HepG2 (cell line): ENCODE data around the gene MGLL. TPM values are rescaled to one million over a fixed set of nuclear protein-coding genes. Genes with fewer than 3 reads are reported as not detected.

Experiments used
- ATAC-seq: fragments of 200-7000 bp; cut with Tn5 transposase; 3 replicates; pipeline ENCODE4 v1.9.1; 2020; ENCODE audit warnings: mild to moderate bottlenecking, moderate library complexity
- BruUV-seq: library from RNA; stranded (reverse); fragments of 400-500 nt; replicated peaks from 2 replicates; lab custom pipeline; 2021; lab: Mats Ljungman, UMichigan
- CTCF ChIA-PET: fragments of 300-600 bp; formaldehyde crosslinking; extraction: SDS; loops from one replicate; lab custom pipeline; 2021; ENCODE audit warnings: low total read pairs, inconsistent platforms, low intra/inter-chr PET ratio; lab: Yijun Ruan, JAX
- POLR2A ChIA-PET: fragments of 350-600 bp; sonication (Branson Sonifier 250); formaldehyde crosslinking; loops from one replicate; lab custom pipeline; 2020; ENCODE audit warnings: antibody characterized with exemption, inconsistent platforms; lab: Yijun Ruan, JAX
- DNase-seq: peaks from one replicate; pipeline ENCODE4 v3.0.0-alpha.2; 2015; ENCODE audit warnings: low spot score
- FAIRE-seq: peaks from 3 replicates; lab custom pipeline; 2011; peaks lifted over from hg19 to GRCh38; lab: Jason Lieb, UNC
- H2AFZ ChIP-seq: one replicate; pipeline ENCODE4 v1.6.1; 2011; ENCODE audit warnings: low read length, inconsistent platforms
- H3K27ac ChIP-seq: fragments of 300-600 bp; 3 replicates; pipeline ENCODE4 v1.8.0; 2011; ENCODE audit warnings: mixed run types, mild to moderate bottlenecking, mixed read lengths, low read length, inconsistent platforms; ENCODE audit not compliant: insufficient read depth; ENCODE audit errors: extremely low read length
- H3K27me3 ChIP-seq, 2 experiments: fragments of 200-600 bp in 1 of 2; 2 replicates in 1 of 2; 3 replicates in 1 of 2; pipeline versions ENCODE4 v1.6.0 to v1.8.0; 2011; ENCODE audit warnings: low read length in 2 of 2, mild to moderate bottlenecking in 2 of 2, moderate library complexity in 2 of 2, inconsistent platforms in 1 of 2; ENCODE audit not compliant: insufficient read depth in 2 of 2, control insufficient read depth in 1 of 2
- H3K36me3 ChIP-seq, 2 experiments: fragments of 200-600 bp in 1 of 2; replicated peaks in 1 of 2; 2 replicates in 1 of 2; 3 replicates in 1 of 2; pipeline versions ENCODE4 v1.5.1 to v1.8.0; 2011; ENCODE audit warnings: low read length in 2 of 2, inconsistent platforms in 1 of 2; ENCODE audit not compliant: insufficient read depth in 2 of 2, control insufficient read depth in 1 of 2
- H3K4me1 ChIP-seq: 2 replicates; pipeline ENCODE4 v1.5.1; 2012; ENCODE audit warnings: low read length, inconsistent platforms; ENCODE audit not compliant: insufficient read depth
- H3K4me2 ChIP-seq: 2 replicates; pipeline ENCODE4 v1.6.0; 2011; ENCODE audit warnings: low read depth, low read length, inconsistent platforms
- H3K4me3 ChIP-seq, 3 experiments: fragments of 200-600 bp in 1 of 3; sonication (generic), shearing (Covaris generic) in 1 of 3; replicated peaks in 1 of 3; 2 replicates each; pipeline ENCODE4 v1.5.1; 2011 to 2016; ENCODE audit warnings: low read length in 3 of 3, inconsistent platforms in 2 of 3, low read depth in 2 of 3, mild to moderate bottlenecking in 2 of 3, control low read depth in 1 of 3, mixed read lengths in 1 of 3; ENCODE audit not compliant: insufficient read depth in 1 of 3
- H3K79me2 ChIP-seq: one replicate; pipeline ENCODE4 v1.6.1; 2011; ENCODE audit warnings: low read length, inconsistent platforms; ENCODE audit not compliant: insufficient read depth
- H3K9ac ChIP-seq: 2 replicates; pipeline ENCODE4 v1.6.0; 2011; ENCODE audit warnings: mild to moderate bottlenecking, low read depth, low read length, inconsistent platforms; ENCODE audit not compliant: insufficient read depth
- H3K9me3 ChIP-seq: 2 replicates; pipeline ENCODE4 v1.5.1; 2012; ENCODE audit warnings: mild to moderate bottlenecking, low read length
- H4K20me1 ChIP-seq: 2 replicates; pipeline ENCODE4 v1.6.0; 2011; ENCODE audit warnings: inconsistent platforms, mild to moderate bottlenecking, low read length, moderate library complexity; ENCODE audit not compliant: insufficient read depth
- CTCF ChIP-seq: sonication (generic); formaldehyde crosslinking; IDR thresholded peaks from 2 replicates; pipeline ENCODE4 v1.5.0; 2020; ENCODE audit warnings: mild to moderate bottlenecking, missing genetic modification reagents, moderate library complexity
- MIER2 ChIP-seq: IDR thresholded peaks from 2 replicates; pipeline ENCODE4 v1.6.1; 2016; ENCODE audit warnings: missing biosample characterization, missing genetic modification reagents
- STAG1 ChIP-seq: sonication (generic); formaldehyde crosslinking; IDR thresholded peaks from 2 replicates; pipeline ENCODE4 v1.4.0; 2020; ENCODE audit warnings: missing genetic modification reagents
- ZNF614 ChIP-seq: IDR thresholded peaks from 2 replicates; pipeline ENCODE4 v1.6.1; 2018; ENCODE audit warnings: missing biosample characterization, missing genetic modification reagents, inconsistent platforms, borderline replicate concordance
- WGBS: methylation state at CpG from one replicate; pipeline ENCODE4 v1.1.6; 2017; ENCODE audit warnings: low lambda C conversion rate; 5-methylcytosine and 5-hydroxymethylcytosine counted together
- in situ Hi-C: cut with HindIII; loops from 2 replicates; pipeline ENCODE4 v1.10.0; 2017; ENCODE audit warnings: low pct_unique_long_range_greater_than_20kb; ENCODE audit not compliant: extremely low pct_ligation_motif_present
- intact Hi-C: fragments of 100-400 bp; cut with micrococcal nuclease; formaldehyde crosslinking; loops from one replicate; pipeline ENCODE4 v1.10.0; 2022; ENCODE audit not compliant: unreplicated experiment
- polyA plus RNA-seq, 8 experiments: library from polyadenylated mRNA; depleted of rRNA in 3 of 8; stranded (reverse) in 7 of 8; unstranded in 1 of 8; fragments of >200 nt; fragmentation: Illumina TruSeq in 4 of 8; extraction: Trizol in 4 of 8; gene quantifications; 2 replicates each; pipeline versions ENCODE4 v1.2.1 to v1.2.3, GENCODE V29; 2011 to 2016; ENCODE audit warnings: low read depth in 4 of 8, missing spikeins in 1 of 8, mixed read lengths in 1 of 8; ENCODE audit not compliant: insufficient read depth in 1 of 8
- total RNA-seq, 5 experiments: library from RNA; depleted of rRNA; stranded (reverse); fragments of >200 nt; fragmentation: Illumina TruSeq; extraction: Trizol; gene quantifications; 2 replicates each; pipeline ENCODE4 v1.2.3, GENCODE V29; 2016; ENCODE audit warnings: low read depth in 1 of 5

Gene MGLL
- total and polyA plus RNA-seq, 2 of the 13 experiments (the other 11 are each of a cell fraction or from before 2014, with no cell fraction given) = not detected

GRCh38 chr3:127694467-127695215 is 127.7 kb downstream of the MGLL start:
- POLR2A ChIA-PET = no interaction called here
- no peak overlapping the region for H3K27ac ChIP-seq
- H3K4me3 ChIP-seq = no peak overlapping the region
- TF ChIP-seq CTCF (CRISPR knock-in tag) = peak; percentile 68
- TF ChIP-seq MIER2 (CRISPR knock-in tag) = no peak
- peak; percentile 33 for TF ChIP-seq STAG1 (CRISPR knock-in tag)
- TF ChIP-seq ZNF614 (CRISPR knock-in tag) = no peak
- CTCF ChIA-PET = interaction anchor here (0.7 to 1.2 kb wide), 2 partner anchors 42 to 120 kb away, joined by 3 to 7 read pairs; no protein-coding TSS in a partner anchor
- 39% methylated on average over 11 of the region's 17 CpGs for WGBS
- in situ Hi-C loops = loop anchor here (5.0 kb wide), 1 partner anchor 138 kb away; no protein-coding TSS in a partner anchor
- H3K27me3 ChIP-seq = peaks cover 0 to 3% of the 10 kb centered on the region in 2 experiments; a peak in 1 of 5 replicates
- no peaks in the 10 kb centered on the region for H4K20me1 ChIP-seq
- H3K79me2 ChIP-seq = no peaks in the 10 kb centered on the region
- no peak overlapping the region for H3K4me2 ChIP-seq
- no peak overlapping the region for H2AFZ ChIP-seq
- ATAC-seq (peak; percentile 49), FAIRE-seq (no peak), DNase-seq (peak; percentile 57)
- H3K36me3 ChIP-seq = no peaks in the 10 kb centered on the region
- no peaks in the 10 kb centered on the region for H3K9me3 ChIP-seq
- intact Hi-C loops = loop anchor here (2.0 to 10.0 kb wide), 3 partner anchors 42 to 140 kb away; partner anchors contain the start of genes MCM2 and TPRA1
- peaks cover 18% of the 10 kb centered on the region for H3K4me1 ChIP-seq
- BruUV-seq = no TSS peak
- no peak overlapping the region for H3K9ac ChIP-seq
